WTC11 (cell line): Measurements from ENCODE around the gene TNFAIP8L3.

ENCODE experiments used
- ATF2 ChIP-seq: sonication (generic); formaldehyde crosslinking; IDR thresholded peaks from 2 replicates; pipeline ENCODE4 v1.8.1; 2022; ENCODE audit warnings: low read depth, missing genetic modification reagents, borderline replicate concordance
- CREB1 ChIP-seq: sonication (generic); formaldehyde crosslinking; IDR thresholded peaks from 2 replicates; pipeline ENCODE4 v1.8.0; 2023; ENCODE audit warnings: mild to moderate bottlenecking, missing genetic modification reagents
- CTCF ChIP-seq: fragments of 200-600 bp; IDR thresholded peaks from 2 replicates; pipeline ENCODE4 v1.8.0; 2022; ENCODE audit warnings: antibody characterized with exemption
- MAX ChIP-seq: sonication (generic); formaldehyde crosslinking; IDR thresholded peaks from 2 replicates; pipeline ENCODE4 v1.8.0; 2022; ENCODE audit warnings: mild to moderate bottlenecking, missing genetic modification reagents
- SP1 ChIP-seq: sonication (generic); formaldehyde crosslinking; conservative IDR thresholded peaks from 2 replicates; pipeline ENCODE4 v1.8.1; 2022; ENCODE audit warnings: missing genetic modification reagents
- TEAD4 ChIP-seq: sonication (generic); formaldehyde crosslinking; IDR thresholded peaks from 2 replicates; pipeline ENCODE4 v1.8.0; 2022; ENCODE audit warnings: mild to moderate bottlenecking, missing genetic modification reagents
- ZNF138 ChIP-seq: sonication (generic); formaldehyde crosslinking; conservative IDR thresholded peaks from 2 replicates; pipeline ENCODE4 v1.8.1; 2022; ENCODE audit warnings: mild to moderate bottlenecking, moderate library complexity, missing genetic modification reagents

- TF ChIP-seq TEAD4 (CRISPR knock-in tag) = no peak
- TF ChIP-seq SP1 (CRISPR knock-in tag) = no peak
- no peak; the same call in 1 of the 2 replicates for TF ChIP-seq MAX (CRISPR knock-in tag)
- TF ChIP-seq CREB1 (CRISPR knock-in tag) = no peak
- no peak for TF ChIP-seq ZNF138 (CRISPR knock-in tag)
- no peak for TF ChIP-seq CTCF
- TF ChIP-seq ATF2 = no peak
Measured at GRCh38 chr15:51093839-51094605, 684 bp downstream of the TNFAIP8L3 start.
